ENCODE measurements around the gene HMGCR.

GRCh38 chr5:75341934-75342333 lies 4.9 kb downstream of the HMGCR start:
- TF ChIP-seq EP300 (IDR thresholded peaks at IDR 0.05) = no peak
- no peak for TF ChIP-seq POLR2A (IDR thresholded peaks at IDR 0.05)
